HG03439 (cell line): Measurements from ENCODE around the gene PRKCA.
"Not testable (repeated sequence)": the region's sequence is repeated elsewhere in the genome, so short reads cannot be mapped to it uniquely, and the experiment has no call there.

Experiments
- ATAC-seq: cut with Tn5 transposase; IDR thresholded peaks from one replicate; pipeline ENCODE4 v1.9.1; 2021; ENCODE audit warnings: mild to moderate bottlenecking, moderate library complexity; ENCODE audit not compliant: unreplicated experiment

PRKCA gene

DNA sequence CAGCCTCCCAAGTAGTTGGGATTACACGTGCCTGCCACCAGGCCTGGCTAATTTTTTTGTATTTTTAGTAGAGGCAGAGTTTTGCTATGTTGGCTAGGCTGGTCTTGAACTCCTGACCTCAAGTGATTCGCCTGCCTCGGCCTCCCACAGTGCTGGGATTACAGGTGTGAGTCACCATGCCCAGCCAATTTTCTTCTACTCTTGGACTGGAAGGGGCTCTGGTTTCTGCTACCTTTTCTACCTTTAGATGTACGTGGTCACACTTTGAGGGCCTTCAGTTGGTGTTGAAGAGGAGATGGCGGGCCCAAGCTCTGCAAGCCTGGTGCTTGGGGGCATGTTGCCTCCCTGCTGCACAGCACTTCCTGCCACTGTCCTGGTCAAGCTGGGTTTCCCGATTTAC, 173.6 kb downstream of the PRKCA start:
- no peak for ATAC-seq

DNA sequence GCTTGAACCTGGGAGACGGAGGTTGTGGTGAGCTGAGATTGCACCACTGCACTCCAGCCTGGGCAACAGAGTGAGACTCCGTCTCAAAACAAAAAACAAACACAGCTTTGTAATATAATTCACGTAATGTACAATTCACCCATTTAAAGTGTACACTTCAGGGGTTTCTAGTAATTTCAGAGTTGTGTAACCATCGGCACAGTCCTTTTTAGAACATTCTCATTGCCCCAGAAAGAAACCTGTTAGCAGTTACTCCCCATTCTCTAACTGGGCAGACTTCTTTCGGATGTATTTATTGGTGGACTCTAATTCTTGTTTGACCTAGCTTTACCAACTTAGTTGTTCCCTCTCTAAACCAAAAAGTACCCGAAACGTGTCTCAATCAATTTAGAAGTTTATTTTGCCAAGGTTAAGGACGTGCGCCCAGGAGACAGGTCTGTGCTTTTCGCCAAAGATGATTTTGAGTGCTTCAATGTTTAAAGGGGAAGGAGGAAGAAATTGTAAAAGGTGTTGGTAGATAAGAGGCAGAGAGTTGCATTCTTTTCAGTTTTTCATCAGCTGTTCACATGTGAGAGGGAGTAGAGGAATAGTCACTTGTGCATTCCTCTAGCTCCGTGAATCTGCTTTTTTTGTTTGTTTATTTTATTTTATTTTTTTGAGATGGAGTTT, 175.3 kb downstream of the PRKCA start:
- ATAC-seq: no peak

DNA sequence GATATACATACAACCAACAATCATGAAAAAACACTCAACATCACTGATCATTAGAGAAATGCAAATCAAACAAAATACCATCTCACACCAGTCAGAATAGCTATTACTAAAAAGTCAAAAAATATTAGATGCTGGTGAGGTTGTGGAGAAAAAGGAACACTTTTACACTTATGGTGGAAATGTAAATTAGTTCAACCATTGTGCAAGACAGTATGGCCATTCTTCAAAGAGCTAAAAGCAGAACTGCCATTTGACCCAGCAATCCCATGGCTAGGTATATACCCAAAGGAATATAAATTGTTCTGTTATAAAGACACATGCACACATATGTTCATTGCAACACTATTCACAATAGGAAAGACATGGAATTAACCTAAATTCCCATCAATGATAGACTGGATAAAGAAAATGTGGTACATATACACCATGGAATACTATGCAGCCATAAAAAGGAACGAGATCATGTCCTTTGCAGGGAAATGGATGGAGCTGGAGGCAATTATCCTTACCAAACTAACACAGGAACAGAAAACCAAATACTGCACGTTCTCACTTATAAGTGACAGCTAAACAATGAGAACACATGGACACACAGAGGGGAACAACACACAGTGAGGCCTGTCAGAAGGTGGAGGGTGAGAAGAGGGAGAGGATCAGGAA, 176.9 kb downstream of the PRKCA start:
- not testable (repeated sequence) for ATAC-seq

DNA sequence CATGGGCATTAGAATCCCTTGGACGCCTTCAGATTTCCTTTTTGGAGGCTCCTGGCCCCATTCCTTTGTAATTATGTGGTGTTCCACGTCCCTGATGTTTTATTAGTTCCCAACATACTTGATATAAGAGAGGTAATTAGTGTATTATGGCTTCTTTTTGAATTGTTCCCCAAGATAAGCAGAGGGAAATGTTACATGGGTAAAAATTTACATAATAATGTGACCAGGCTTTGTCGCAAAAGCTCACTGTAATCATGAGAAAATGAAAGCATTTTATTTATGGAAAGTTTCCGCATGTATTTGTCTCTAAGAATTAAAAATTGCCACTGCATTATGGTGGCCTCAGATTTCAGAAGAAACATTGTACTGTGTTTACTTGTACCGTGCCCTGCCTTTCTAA, 177.8 kb downstream of the PRKCA start:
- ATAC-seq: no peak

DNA sequence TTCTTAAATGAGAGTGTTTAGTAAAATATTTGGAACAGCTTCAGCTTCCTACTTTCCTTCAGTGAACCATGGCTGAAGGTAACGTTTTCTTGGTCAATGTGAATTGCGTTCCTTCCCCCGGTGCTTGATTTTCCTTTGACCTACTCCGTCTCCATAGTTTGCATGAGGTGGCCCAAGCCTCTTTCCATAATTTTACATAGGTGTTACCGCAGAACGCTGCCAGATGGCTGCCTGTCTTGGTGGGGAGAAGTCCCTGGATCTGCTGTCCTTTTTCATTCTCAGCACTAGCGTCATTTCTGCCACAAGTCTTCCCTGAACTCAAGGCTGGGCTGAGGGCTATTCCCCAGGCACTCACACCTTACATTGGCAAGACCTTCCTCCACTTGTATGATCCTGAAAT, 178.4 kb downstream of the PRKCA start:
- no peak for ATAC-seq

DNA sequence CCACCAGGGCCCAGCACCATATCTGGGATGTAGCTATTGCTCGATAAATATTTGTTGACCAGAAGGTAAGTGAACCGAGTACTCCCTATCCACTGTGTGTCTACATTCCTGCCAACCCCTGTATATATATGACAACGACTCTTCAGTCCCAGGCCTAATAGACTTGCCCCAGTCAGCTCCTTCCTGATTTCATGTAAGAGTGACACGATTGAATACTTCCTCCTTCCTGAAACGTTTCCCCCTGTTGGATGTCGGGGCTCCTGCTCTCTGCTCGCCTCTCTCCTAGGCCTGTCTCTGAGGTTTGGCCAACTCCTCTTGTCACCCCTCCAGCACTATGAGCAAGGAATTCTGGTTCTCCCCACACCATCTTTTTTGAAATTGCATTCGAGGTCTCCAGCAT, 178.9 kb downstream of the PRKCA start:
- ATAC-seq: no peak

DNA sequence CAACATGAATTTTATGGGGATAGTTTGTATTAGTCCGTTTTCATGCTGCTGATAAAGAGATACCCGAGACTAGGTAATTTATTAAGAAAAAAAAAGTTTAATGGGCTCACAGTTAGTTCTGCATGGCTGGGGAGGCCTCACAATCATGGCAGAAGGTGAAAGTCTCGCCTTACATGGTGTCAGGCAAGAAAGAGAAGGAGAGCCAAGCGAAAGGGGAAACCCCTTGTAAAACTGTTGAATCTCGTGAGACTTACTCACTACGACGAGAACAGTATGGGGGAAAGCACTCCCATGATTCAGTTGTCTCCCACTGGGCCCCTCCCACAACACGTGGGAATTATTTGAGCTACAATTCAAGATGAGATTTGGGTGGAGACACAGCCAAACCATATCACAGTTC, 181.5 kb downstream of the PRKCA start:
- no peak for ATAC-seq

DNA sequence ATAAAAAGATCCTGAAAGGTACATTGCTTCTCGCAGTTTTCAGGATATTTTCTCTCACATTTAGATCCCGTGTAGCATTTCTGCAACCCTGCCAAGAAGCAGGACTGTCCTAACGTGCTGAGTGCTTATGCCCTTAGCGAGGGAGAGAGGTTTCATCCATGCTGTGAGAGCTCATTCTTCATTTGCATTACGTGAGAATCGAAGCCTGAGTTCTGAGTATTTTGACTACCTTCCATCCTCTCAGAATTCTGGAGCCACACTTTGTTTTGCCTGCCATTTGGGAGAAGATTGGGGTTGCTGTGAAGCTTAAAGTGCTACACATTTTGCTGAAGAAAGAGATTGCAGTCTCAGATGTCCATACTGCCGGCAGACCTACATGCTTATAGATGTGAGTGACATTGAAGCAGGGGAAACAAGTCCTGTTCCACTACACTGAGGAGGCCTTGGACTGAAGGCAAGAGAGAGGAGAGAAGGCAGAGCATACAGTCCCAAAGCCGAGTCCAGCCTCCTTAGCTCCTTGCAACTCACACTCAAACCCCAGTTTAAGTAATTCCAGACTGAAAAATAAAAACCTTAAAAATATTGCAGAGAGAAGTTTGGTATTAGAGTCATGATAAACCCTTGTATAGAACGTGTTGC, 183.0 kb downstream of the PRKCA start:
- no peak for ATAC-seq

DNA sequence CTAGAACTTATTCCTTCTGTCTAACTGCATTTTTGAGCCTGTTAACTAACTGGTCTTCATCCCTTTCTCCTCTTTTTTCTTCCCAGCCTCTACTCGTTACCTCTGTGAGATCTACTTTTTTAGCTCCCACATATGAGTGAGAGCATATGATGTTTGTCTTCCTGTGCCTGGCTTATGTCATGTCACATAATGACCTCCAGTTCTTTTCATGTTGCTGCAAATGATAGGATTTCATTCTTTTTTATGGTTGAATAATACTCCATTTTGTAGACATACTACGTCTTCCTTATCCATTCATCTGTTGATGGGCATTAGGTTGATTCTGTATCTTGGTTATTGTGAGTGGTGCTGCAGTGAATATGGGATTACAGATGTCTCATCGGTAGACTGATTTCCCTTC, 184.7 kb downstream of the PRKCA start:
- no peak for ATAC-seq

DNA sequence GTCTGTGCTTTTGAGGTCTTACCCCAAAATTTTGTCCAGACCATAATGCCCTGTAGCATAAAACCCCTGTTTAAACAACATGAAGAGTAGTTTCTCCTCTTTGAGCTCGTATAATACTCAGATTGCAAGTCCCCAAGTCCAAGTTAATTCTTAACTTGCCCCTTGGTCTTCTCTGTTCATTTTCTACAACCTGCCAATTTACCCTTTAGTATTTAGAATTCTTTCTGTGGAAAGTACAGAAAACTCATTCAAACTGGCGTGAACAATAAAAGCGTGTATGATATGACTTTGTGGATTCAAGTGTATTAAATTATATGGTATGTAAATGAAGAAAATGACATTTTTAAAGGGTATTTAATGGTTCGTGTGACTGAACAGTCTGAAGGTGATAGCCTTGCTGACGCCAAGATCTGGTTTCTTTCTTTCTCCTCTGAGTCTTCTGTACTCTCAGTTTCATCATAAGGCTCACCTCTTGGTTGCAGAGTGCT, 185.6 kb downstream of the PRKCA start:
- ATAC-seq: no peak

DNA sequence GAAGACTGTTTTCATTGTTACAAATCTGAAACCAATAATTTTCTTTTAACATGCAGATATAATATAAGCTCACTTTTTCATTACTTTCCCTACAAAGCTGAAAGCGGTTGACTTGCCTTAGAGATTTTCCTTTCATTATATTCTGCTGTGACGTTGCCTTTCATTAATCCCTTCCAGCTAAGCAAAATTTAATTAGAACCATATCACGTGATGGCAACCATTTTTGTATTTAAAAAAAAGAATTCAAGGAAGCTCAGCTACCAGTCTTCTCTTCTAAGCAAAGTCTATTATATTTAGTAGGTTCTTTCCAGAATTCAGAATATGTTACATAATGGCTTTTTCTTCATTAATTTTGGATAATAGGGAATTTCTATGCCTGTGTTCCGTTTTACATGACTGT, 186.5 kb downstream of the PRKCA start:
- no peak for ATAC-seq

DNA sequence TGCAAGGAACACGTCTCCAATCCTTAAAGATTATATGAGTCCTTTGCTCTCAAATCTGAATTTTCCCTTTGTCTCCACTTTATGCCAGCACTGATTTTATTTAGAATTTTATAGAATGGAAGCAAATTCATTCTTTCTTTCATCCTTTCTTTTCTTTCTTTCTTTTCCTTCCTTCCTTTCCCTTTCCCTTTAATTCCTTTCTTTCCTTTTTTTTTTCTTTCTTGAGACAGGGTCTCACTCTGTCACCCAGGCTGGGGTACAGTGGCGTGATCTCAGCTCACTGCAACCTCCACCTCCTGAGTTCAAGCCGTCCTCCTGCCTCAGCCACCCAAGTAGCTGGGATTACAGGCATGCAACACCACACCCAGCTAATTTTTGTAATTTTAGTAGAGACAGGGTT, 187.2 kb downstream of the PRKCA start:
- not testable (repeated sequence) for ATAC-seq

DNA sequence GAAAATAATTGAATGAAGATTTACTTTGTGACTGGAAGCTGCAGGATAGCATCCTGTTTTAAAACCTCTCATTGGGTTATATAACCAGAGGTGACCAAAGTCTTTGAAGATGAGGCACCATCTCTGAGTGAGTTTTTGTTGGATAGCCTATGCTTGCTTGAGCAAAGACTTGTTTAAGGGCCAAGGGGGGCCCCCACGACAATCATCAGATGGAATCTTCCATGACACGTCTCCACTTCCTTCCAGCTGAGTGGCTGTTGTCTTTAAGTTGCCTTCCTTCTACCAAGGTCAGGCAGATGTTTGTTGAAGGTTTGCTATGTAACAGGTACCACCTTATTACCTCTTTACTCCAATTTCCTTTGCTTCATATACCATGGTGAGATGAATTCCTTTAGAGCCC, 188.8 kb downstream of the PRKCA start:
- ATAC-seq: no peak

DNA sequence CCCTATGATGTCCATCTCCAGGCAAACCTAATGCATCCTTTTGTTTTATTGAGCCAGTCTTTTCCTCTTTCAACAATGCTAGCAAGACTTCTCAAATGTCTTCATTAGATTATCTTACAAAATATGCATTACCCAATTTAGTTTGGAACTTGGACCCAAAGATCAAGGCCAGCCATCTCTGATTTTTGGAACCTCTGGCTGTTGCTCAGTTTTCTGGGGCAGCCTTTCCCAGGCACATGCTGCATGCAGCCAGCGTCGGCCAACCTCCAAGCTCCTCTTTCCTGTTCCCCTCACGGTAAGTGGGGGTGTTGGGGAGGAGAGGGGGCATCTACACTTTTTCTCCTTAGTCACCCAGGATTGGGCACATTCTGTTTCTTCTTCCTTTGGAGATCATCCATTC, 189.3 kb downstream of the PRKCA start:
- no peak for ATAC-seq

DNA sequence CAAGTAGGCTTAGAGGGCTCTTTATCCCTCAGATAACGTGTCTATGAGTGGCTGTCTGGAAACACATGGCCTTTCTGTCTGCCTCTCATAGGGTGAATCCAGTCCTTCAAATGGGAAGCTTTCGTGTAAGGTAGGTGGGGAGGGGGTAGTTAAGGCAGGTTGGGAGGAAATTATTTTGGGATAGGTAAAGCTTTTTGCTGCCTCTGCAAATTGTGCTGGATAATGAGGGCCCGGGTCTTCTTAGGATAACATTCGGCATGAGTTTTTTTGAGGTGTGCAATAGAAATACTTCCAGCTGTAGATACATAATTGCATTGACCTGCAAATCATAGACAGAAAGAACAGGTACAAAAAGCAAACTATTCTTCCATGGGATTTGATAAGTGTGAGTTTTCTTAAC, 189.7 kb downstream of the PRKCA start:
- no peak for ATAC-seq

DNA sequence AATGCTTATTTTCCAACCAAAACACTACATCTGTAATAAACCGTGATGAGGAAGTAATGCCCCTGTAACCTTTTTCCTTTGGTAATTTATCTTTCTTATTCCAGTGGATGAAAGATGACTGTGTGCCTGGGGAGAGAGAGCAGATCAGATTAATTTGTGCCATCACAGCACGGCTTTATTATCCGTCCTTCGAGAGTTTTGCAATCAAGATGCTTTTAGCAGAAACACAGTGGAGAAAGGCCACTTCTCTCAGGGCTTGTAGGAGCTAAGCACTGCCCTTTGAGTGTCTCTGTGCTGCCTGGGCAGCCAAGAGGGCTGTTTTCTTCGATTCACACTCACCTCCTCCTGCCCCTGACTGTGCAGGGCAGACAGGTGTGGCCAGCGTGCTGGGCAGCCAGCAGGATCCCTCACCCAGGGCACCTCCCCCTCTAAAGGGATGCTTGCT, 190.2 kb downstream of the PRKCA start:
- ATAC-seq: no peak

DNA sequence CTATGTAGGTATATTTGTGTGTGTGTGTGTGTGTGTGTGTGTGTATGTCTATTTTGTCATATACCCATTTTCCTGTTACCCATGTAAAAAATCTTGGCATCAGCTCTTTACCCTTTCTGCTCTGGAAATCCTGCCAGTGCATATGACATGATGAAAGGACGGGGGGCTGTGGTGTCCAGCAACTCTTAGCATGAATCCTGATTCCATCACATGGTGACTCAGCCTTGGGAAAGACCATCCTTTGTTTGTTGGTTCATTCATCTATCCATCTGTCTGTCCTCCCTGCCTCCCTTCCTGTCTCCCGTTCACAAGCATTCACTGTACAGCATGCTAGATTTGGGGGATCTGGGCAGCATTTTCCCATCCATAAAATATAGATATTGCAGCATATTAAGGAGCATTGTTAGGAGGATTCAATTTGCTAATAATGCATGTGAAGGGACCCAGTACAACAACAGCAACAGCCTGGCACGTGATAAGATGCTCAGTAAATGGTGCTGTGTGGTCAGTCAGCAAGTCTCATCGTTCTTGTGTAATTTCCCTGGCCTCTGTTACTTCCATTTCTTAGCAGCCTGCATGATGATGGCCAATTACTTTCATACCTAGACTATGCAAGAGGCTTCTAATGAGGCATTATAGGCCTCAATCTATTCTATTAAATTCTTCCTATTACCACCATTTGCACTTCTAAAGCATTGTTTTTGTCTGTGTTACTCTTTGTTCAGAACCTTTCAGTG, 191.0 kb downstream of the PRKCA start:
- no peak for ATAC-seq

DNA sequence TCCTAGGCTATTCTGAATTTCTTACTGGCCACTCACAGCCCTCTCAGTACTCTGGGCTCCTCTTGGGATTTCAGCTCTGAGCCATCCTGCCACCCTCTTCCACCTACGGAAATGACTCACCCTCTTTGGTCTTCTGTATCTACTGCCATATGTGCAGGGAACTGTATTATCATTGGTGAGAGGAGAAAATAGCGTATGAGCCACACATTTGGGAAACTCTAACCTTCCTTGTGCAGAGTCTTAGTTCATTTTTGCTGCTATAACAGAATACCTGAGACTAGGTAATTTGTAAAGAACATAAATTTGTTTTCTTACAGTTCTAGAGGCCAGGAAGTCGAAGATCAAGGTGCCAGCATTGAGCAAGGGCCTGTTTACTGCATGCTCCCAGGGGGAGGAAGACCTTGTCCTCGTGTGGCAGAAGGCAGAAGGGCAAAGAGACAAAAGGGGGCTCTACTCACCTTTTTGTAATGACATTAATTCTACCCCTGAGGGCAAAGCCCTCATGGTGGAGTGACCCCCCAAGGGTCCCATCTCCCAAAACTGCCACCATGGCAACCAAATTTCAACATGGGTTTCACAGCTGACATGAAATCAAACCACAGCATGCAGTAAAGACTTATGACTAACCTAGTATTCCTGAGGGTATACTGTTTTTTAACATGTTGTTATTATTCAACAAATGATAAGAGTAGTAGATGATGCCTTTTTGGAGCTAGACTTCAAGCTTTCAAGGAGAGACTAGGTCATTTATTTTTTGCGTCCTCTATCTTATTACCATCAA, 191.8 kb downstream of the PRKCA start:
- no peak for ATAC-seq

DNA sequence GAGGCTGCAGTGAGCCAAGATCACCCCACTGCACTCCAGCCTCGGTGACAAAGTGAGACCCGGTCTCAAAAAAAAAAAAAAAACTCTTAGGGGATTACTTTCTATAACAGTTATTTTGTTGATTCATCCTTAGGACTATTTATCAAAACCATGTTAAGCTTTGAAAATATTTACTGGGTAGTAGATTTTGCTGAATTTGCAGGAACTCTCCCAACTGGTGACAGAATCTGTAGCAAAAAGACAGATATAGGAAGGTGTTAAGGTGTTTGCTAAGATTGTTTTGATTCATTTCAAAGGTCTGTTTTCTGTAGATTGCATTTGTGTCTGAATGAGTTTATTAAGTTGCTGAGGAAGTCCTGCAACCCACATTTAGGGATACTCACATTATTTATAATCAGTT, 192.6 kb downstream of the PRKCA start:
- ATAC-seq: no peak

DNA sequence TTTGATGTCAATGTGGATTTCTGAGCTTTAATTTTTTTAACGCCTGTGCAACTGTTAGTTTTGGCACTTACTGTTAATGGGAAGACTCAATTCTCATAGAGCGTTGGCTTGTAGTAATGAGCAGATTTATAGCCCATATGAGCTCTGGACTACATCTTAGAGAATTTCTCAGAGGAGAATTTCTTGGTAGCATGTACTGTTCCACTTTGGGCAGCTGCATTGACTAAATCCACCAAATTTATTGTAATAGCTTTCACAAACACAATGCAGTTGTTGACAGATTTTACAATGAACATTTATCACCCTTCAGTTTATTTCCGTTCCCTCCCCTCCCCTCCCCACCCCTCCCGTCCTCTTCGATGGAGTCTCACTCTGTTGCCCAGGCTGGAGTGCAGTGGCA, 193.9 kb downstream of the PRKCA start:
- no peak for ATAC-seq

DNA sequence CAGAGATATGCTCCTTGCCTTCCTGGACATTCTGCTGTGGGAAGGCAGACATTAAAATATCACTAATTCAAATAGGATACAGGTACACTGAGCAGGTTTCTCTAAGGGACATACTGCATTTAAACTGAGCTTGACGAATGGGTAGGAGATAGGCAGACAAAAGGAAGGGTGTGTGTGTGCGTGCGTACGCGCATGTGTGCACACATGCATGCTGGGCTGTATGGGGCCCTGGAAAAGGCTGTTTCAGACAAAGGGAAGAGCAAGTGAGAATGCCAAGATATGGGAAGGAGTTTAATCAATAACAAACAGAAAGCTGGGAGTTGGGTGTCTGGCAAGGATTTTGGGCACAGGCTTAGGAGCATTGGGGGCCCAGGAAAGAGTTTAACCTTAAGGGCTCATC, 196.2 kb downstream of the PRKCA start:
- ATAC-seq: no peak
